ENCODE results near the gene SLCO4A1. TPM values are rescaled to one million over a fixed set of nuclear protein-coding genes. Genes with fewer than 3 reads are reported as not detected.

Gene SLCO4A1
- total RNA-seq, 2 donors from 2014 or later: 2.6 to 6.2 TPM

- DNase-seq: no peak
- ATAC-seq: no peak
- intact Hi-C loops (cut with DNase I): no loop called here
- H3K36me3 ChIP-seq (replicated peaks in 1 of 2; ENCODE audit: insufficient read depth in 1 of 2, low read depth in 2 of 2): no peaks in the 10 kb centered on the region
- no peaks in the 10 kb centered on the region for H3K9me3 ChIP-seq
- no peak overlapping the region for H3K27ac ChIP-seq
- H3K4me1 ChIP-seq: no peaks in the 10 kb centered on the region
- no peak for TF ChIP-seq POLR2A (IDR thresholded peaks at IDR 0.05)
- TF ChIP-seq CTCF (IDR thresholded peaks at IDR 0.05): no peak
- H3K4me3 ChIP-seq: no peak overlapping the region
- WGBS, 2 donors: 56 to 57% methylated on average over 22 to 27 of the region's 27 CpGs
- H3K27me3 ChIP-seq: peaks cover 0 to 10% of the 10 kb centered on the region in 2 donors
Observed at GRCh38 chr20:62633598-62634329, 8.5 kb upstream of the SLCO4A1 start.

GRCh38 chr20:62634330-62634967 lies 7.9 kb upstream of the SLCO4A1 start:
- no peak overlapping the region for H3K27ac ChIP-seq
- H3K36me3 ChIP-seq (replicated peaks in 1 of 2; ENCODE audit: insufficient read depth in 1 of 2, low read depth in 2 of 2): no peaks in the 10 kb centered on the region
- peaks cover 0 to 10% of the 10 kb centered on the region in 2 donors for H3K27me3 ChIP-seq
- 58 to 79% methylated on average over 9 to 17 of the region's 17 CpGs for WGBS, 2 donors
- intact Hi-C loops (cut with DNase I): no loop called here
- no peak overlapping the region for H3K4me3 ChIP-seq
- DNase-seq: no peak
- no peaks in the 10 kb centered on the region for H3K4me1 ChIP-seq
- TF ChIP-seq POLR2A (IDR thresholded peaks at IDR 0.05): no peak
- no peaks in the 10 kb centered on the region for H3K9me3 ChIP-seq
- ATAC-seq: no peak

- Histone ChIP-seq H3K9me3 (no peaks in the 10 kb centered on the region), H3K4me1 (no peaks in the 10 kb centered on the region), H3K27ac (no peak overlapping the region), H3K27me3 (peaks cover 0 to 10% of the 10 kb centered on the region in 2 donors), H3K4me3 (no peak overlapping the region), H3K36me3 (replicated peaks in 1 of 2; ENCODE audit: insufficient read depth in 1 of 2, low read depth in 2 of 2) (no peaks in the 10 kb centered on the region)
- intact Hi-C loops (cut with DNase I): no loop called here
- TF ChIP-seq POLR2A (IDR thresholded peaks at IDR 0.05): no peak
- no peak for TF ChIP-seq CTCF (IDR thresholded peaks at IDR 0.05)
- WGBS, 2 donors: 65 to 75% methylated on average over 13 to 15 of the region's 15 CpGs
- ATAC-seq: no peak
- no peak for DNase-seq
Observed at GRCh38 chr20:62635232-62635631, 7.1 kb upstream of the SLCO4A1 start.

GRCh38 chr20:62635852-62636251 lies 6.5 kb upstream of the SLCO4A1 start:
- Histone ChIP-seq H3K36me3 (replicated peaks in 1 of 2; ENCODE audit: insufficient read depth in 1 of 2, low read depth in 2 of 2) (no peaks in the 10 kb centered on the region), H3K27ac (no peak overlapping the region), H3K4me1 (no peaks in the 10 kb centered on the region), H3K4me3 (no peak overlapping the region), H3K27me3 (peaks cover 0 to 10% of the 10 kb centered on the region in 2 donors), H3K9me3 (no peaks in the 10 kb centered on the region)
- 41 to 51% methylated on average over 16 of the region's 16 CpGs for WGBS, 2 donors
- ATAC-seq (no peak), DNase-seq (no peak)
- TF ChIP-seq POLR2A (IDR thresholded peaks at IDR 0.05): no peak
- no peak for TF ChIP-seq CTCF (IDR thresholded peaks at IDR 0.05)
- intact Hi-C loops (cut with DNase I): no loop called here

- Histone ChIP-seq H3K36me3 (replicated peaks in 1 of 2; ENCODE audit: insufficient read depth in 1 of 2, low read depth in 2 of 2) (no peaks in the 10 kb centered on the region), H3K4me3 (no peak overlapping the region), H3K9me3 (no peaks in the 10 kb centered on the region), H3K27me3 (peaks cover 0 to 10% of the 10 kb centered on the region in 2 donors), H3K27ac (no peak overlapping the region), H3K4me1 (peaks cover under 1% of the 10 kb centered on the region)
- 38 to 48% methylated on average over 5 to 14 of the region's 16 CpGs for WGBS, 2 donors
- intact Hi-C loops (cut with DNase I): no loop called here
- ATAC-seq: no peak
- no peak for DNase-seq
- TF ChIP-seq POLR2A (IDR thresholded peaks at IDR 0.05) (no peak), CTCF (IDR thresholded peaks at IDR 0.05) (no peak)
Observed at GRCh38 chr20:62636446-62636845, 5.9 kb upstream of the SLCO4A1 start.
